ENCODE measurements around the gene ASCL4.

DNA sequence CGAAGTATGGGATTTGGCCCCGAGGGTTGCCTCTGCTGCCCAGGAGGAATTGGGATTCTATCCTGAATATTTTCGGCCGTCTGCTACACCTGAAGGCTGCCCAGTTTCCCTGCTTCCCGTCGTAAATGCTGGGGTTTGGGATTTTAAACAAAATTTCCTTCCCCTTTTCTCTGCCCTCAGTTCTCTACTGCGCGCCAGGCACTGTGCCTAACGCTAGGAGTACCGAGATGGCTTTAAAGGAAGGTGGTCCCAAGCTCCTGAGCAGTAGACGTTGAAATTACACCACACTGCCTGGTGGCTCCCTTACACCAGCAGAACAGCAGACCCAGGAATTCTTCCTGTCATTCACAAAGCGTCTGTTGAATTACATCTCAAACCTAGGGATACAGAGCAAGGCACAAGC is 13.0 kb upstream of the ASCL4 start:
- TF ChIP-seq CTCF (IDR thresholded peaks at IDR 0.05), result no peak
- TF ChIP-seq POLR2AphosphoS5 (IDR thresholded peaks at IDR 0.05; ENCODE audit: low read depth, low read length), result no peak
- no peak for TF ChIP-seq SIN3A (IDR thresholded peaks at IDR 0.05; ENCODE audit: borderline replicate concordance, insufficient read depth, low read depth, low read length)
- TF ChIP-seq TCF7L2 (IDR thresholded peaks at IDR 0.05; ENCODE audit: low read depth, low read length), result no peak
